MM.1S (cell line): ENCODE data around the gene FKBP14.

ENCODE experiments used
- DNase-seq: peaks from one replicate; pipeline ENCODE4 v3.0.0-alpha.2; 2015
- H2AFZ ChIP-seq: fragments of 300-600 bp; sonication (generic); 2 replicates; pipeline ENCODE4 v1.6.0; 2016; ENCODE audit warnings: antibody characterized with exemption, low read length
- H3F3A ChIP-seq: fragments of 300-600 bp; sonication (generic); 2 replicates; pipeline ENCODE4 v1.6.1; 2016; ENCODE audit warnings: mild to moderate bottlenecking, antibody characterized with exemption, low read length, moderate library complexity, mixed read lengths; ENCODE audit not compliant: insufficient read depth
- H3K27ac ChIP-seq: fragments of 300-600 bp; sonication (generic); 2 replicates; pipeline ENCODE4 v1.5.1; 2016; ENCODE audit warnings: mild to moderate bottlenecking, low read length
- H3K27me3 ChIP-seq: fragments of 300-600 bp; sonication (generic); replicated peaks from 2 replicates; pipeline ENCODE4 v1.6.0; 2016; ENCODE audit warnings: low read length; ENCODE audit not compliant: insufficient read depth
- H3K36me3 ChIP-seq: fragments of 300-600 bp; sonication (generic); replicated peaks from 2 replicates; pipeline ENCODE4 v1.6.1; 2016; ENCODE audit warnings: mild to moderate bottlenecking, low read length, mixed read lengths; ENCODE audit not compliant: insufficient read depth
- H3K4me1 ChIP-seq: fragments of 300-600 bp; sonication (generic); 2 replicates; pipeline ENCODE4 v1.6.1; 2016; ENCODE audit warnings: low read length, mixed read lengths
- H3K4me2 ChIP-seq: fragments of 300-600 bp; sonication (generic); 2 replicates; pipeline ENCODE4 v1.6.0; 2016; ENCODE audit warnings: low read depth, low read length
- H3K4me3 ChIP-seq: fragments of 300-600 bp; sonication (generic); 2 replicates; pipeline ENCODE4 v1.5.1; 2016; ENCODE audit warnings: low read length, mixed read lengths
- H3K79me2 ChIP-seq: fragments of 300-600 bp; sonication (generic); 2 replicates; pipeline ENCODE4 v1.6.1; 2016; ENCODE audit warnings: mixed run types, low read length, mixed read lengths
- H3K9ac ChIP-seq: fragments of 300-600 bp; sonication (generic); 2 replicates; pipeline ENCODE4 v1.6.1; 2016; ENCODE audit warnings: low read length, mixed read lengths
- H3K9me2 ChIP-seq: fragments of 300-600 bp; sonication (generic); replicated peaks from 2 replicates; pipeline ENCODE4 v1.6.1; 2016; ENCODE audit warnings: mild to moderate bottlenecking, low read length, mixed read lengths; ENCODE audit not compliant: insufficient read depth
- H3K9me3 ChIP-seq: fragments of 300-600 bp; sonication (generic); replicated peaks from 2 replicates; pipeline ENCODE4 v1.6.1; 2016; ENCODE audit warnings: mild to moderate bottlenecking, low read length, mixed read lengths; ENCODE audit not compliant: insufficient read depth
- H4K20me1 ChIP-seq: fragments of 300-600 bp; sonication (generic); 2 replicates; pipeline ENCODE4 v1.6.1; 2016; ENCODE audit warnings: mild to moderate bottlenecking, low read length, moderate library complexity, mixed read lengths; ENCODE audit not compliant: insufficient read depth
- CTCF ChIP-seq: fragments of 300-600 bp; sonication (generic); IDR thresholded peaks from 2 replicates; pipeline ENCODE4 v1.5.1; 2016; ENCODE audit warnings: antibody characterized with exemption, low read length, mixed read lengths
- EZH2 ChIP-seq: fragments of 300-600 bp; sonication (generic); optimal IDR thresholded peaks from 2 replicates; pipeline ENCODE3; 2017; ENCODE audit warnings: low read depth, mild to moderate bottlenecking, antibody characterized with exemption, low read length, mixed read lengths
- EZH2phosphoT487 ChIP-seq: fragments of 300-600 bp; sonication (generic); IDR thresholded peaks from 2 replicates; pipeline ENCODE4 v1.6.1; 2018; ENCODE audit warnings: antibody characterized with exemption, low read length

Gene FKBP14, protein sequence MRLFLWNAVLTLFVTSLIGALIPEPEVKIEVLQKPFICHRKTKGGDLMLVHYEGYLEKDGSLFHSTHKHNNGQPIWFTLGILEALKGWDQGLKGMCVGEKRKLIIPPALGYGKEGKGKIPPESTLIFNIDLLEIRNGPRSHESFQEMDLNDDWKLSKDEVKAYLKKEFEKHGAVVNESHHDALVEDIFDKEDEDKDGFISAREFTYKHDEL

GRCh38 chr7:30026229-30027064, at the start of gene FKBP14:
Gene FKBP14 (minus strand): TSS chr7:30026702. CDS start chr7:30026508, 194 bp downstream.
- Histone ChIP-seq H3K9me2 (no peaks in the 10 kb centered on the region), H3K9ac (peak within 1 kb of the TSS; percentile 72), H3K4me3 (peak within 1 kb of the TSS; percentile 76), H4K20me1 (no peaks in the 10 kb centered on the region), H3K27me3 (no peaks in the 10 kb centered on the region), H3F3A (peaks cover 26% of the 10 kb centered on the region), H3K27ac (peak within 1 kb of the TSS; percentile 73; the same call in 1 of the 2 replicates), H2AFZ (peak within 1 kb of the TSS; percentile 81), H3K4me2 (peak within 1 kb of the TSS; percentile 95), H3K4me1 (peaks cover 29% of the 10 kb centered on the region), H3K36me3 (no peaks in the 10 kb centered on the region), H3K9me3 (no peaks in the 10 kb centered on the region), H3K79me2 (peaks cover 72% of the 10 kb centered on the region)
- peak; percentile 99 for DNase-seq
- TF ChIP-seq EZH2 (no peak), CTCF (no peak), EZH2phosphoT487 (no peak)

- Histone ChIP-seq H3K27me3 (no peaks in the 10 kb centered on the region), H3K79me2 (no peaks in the 10 kb centered on the region), H3K36me3 (no peaks in the 10 kb centered on the region), H3K4me2 (no peak overlapping the region), H4K20me1 (no peaks in the 10 kb centered on the region), H3K4me3 (no peak overlapping the region), H3K9ac (no peak overlapping the region), H3K9me3 (no peaks in the 10 kb centered on the region), H3F3A (no peaks in the 10 kb centered on the region), H3K4me1 (peaks cover 4% of the 10 kb centered on the region), H3K27ac (no peak overlapping the region), H3K9me2 (no peaks in the 10 kb centered on the region), H2AFZ (no peak overlapping the region)
- TF ChIP-seq CTCF (peak; percentile 61), EZH2phosphoT487 (no peak), EZH2 (no peak)
- peak; percentile 34 for DNase-seq
These were observed 48.0 kb upstream of the FKBP14 start for GRCh38 chr7:30074422-30075030.

DNA sequence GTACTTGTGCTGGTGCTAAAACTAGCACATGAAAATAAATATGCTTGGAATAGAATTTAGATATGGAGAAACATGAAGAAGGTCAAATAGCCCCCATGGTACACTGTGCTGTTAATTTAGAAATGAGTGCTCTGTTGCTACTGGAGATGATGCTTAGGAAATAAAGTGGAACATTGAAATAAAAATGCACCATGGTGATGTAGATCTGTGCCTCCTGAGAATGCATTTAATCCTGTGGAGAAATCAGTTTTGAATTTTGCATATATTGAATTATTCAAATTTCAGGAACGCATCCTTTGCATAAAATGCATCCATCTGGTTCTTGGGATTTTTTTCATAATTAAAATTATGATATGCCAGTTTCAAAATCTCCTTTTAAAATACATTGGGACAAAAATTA, 46.2 kb upstream of the FKBP14 start:
- no peak for DNase-seq
- no peaks in the 10 kb centered on the region for H3K9me3 ChIP-seq
- no peak overlapping the region for H3K4me2 ChIP-seq
- no peak overlapping the region for H2AFZ ChIP-seq
- H3K79me2 ChIP-seq, result no peaks in the 10 kb centered on the region
- H4K20me1 ChIP-seq, result no peaks in the 10 kb centered on the region
- H3K9me2 ChIP-seq, result no peaks in the 10 kb centered on the region
- H3K9ac ChIP-seq, result no peak overlapping the region
- H3K36me3 ChIP-seq, result no peaks in the 10 kb centered on the region
- H3K4me3 ChIP-seq, result no peak overlapping the region
- no peak overlapping the region for H3K27ac ChIP-seq
- H3F3A ChIP-seq, result no peaks in the 10 kb centered on the region
- no peaks in the 10 kb centered on the region for H3K27me3 ChIP-seq
- no peaks in the 10 kb centered on the region for H3K4me1 ChIP-seq
- no peak for TF ChIP-seq EZH2
- no peak for TF ChIP-seq EZH2phosphoT487
- no peak for TF ChIP-seq CTCF
